OCI-M2 (cell line): Measurements from ENCODE around the gene OSGIN1.

Experiments
- DNase-seq: peaks from one replicate; lab custom pipeline; 2025; ENCODE audit not compliant: unreplicated experiment; lab: John Stamatoyannopoulos, UW

OSGIN1 gene

DNA sequence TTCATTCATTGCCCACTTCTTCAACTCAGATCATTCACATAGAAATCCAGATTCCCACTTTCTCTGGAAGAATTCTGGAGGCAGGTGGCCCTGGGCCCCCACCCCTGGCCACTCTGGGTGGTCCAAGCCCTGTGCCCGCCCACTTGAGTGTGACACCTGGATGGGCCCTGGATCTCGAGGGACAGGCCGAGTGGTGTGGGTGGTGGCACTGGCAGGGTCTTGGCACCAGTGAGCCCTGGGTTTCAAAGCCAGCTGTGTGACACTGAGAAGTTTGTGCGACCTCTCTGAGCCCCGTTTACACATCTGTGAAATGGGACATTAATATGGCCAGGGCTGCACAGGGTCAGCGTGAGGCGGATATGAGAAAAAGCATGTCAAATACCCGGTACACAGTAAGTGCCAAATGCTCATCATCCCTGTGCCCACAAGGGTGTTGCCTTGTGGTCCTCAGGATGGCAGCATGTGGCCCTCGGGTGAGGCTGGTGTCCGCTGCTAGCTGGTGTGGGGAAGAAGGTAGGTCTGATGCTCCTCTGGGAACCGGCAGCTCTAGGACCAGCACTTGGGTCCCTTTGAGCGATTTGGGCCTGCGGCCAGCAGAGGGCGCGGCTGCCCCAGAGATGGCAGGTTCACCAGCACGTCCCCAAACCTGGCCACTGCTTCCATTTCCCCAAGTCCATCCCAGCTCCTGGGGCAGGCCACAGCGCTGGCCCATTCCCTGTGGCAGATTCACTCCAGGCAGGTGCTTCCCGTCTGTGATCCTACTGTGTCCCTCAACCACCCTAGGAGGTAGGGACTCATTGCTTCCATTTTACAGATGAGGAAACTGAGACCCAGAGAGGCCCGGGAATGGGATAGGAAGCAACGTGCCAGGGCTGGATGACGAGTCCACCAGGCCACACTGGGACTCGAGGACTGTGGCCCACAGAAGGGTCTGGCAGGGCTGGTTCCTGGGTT is 3.6 kb downstream of the OSGIN1 start:
- no peak for DNase-seq

DNA sequence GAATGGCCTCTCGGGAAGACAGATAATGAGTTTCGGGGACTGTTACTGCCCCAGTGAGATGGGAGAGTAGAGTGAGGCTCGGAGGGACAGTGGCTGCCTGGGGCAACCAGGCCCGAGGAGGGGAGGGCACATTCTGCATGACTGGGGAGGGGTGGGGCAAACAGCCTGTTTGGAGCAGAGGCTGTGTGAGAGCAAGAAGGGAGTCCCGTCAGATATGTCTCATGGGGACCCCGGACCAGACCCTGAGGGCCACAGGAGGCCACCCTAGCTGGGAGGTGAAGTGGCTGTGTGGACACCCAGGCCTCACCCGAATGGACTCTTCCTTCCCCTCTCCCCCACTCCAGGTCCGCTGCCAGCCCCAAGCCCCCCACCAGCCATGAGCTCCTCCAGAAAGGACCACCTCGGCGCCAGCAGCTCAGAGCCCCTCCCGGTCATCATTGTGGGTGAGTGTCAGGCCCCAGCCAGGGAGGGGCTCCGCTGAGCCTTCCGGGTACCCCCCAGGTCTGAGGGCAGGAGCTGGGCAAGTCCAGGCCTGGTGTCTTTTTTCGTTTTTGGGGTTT is 4.3 kb downstream of the OSGIN1 start:
- no peak for DNase-seq

- DNase-seq = no peak
These were observed 5.3 kb downstream of the OSGIN1 start for GRCh38 chr16:83958137-83958845.

- DNase-seq = no peak
These were observed 6.0 kb downstream of the OSGIN1 start for GRCh38 chr16:83958846-83959565.

- DNase-seq = no peak
These were observed 6.8 kb downstream of the OSGIN1 start for GRCh38 chr16:83959656-83960434.

- DNase-seq = no peak
These were observed 7.6 kb downstream of the OSGIN1 start for GRCh38 chr16:83960521-83961249.

GRCh38 chr16:83961591-83961990 is 8.6 kb downstream of the OSGIN1 start:
- DNase-seq = no peak

DNA sequence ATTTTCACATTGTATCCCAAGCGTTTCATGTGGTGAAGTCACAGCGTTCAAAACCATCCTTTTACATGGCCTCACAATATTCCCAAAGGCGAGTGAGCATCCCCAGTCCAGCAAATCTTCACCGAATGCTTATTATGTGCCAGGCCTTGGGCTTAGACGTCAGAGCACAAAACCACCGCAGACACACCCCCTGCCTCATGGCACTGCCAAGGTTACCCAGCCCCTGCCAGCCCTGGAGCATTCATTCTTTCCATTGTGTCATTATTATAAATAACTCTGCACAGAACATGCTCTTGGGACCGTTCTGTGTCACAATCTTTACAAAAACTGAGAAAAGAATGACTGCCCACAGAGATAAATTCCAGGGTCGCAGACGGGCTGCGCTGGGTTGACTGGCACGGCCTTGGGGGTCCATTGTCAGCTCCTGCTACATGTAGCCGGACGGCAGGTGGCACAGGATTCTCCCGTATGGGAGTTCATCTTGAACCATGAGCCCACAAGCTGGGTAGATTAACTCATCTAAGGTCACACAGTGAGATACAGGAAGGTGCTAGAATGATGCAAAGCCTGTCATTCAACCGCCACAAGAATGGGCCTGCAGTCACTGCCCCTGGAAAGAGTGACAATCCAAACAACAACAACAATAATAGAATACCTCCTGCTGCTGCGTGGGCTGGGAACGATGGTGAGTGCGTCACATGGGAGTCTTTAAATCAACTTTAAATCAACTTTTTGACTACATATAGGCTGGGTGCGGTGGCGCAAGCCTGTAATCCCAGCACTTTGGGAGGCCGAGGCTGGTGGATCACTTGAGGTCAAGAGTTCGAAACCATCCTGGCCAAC is 10.5 kb downstream of the OSGIN1 start:
- no peak for DNase-seq

DNA sequence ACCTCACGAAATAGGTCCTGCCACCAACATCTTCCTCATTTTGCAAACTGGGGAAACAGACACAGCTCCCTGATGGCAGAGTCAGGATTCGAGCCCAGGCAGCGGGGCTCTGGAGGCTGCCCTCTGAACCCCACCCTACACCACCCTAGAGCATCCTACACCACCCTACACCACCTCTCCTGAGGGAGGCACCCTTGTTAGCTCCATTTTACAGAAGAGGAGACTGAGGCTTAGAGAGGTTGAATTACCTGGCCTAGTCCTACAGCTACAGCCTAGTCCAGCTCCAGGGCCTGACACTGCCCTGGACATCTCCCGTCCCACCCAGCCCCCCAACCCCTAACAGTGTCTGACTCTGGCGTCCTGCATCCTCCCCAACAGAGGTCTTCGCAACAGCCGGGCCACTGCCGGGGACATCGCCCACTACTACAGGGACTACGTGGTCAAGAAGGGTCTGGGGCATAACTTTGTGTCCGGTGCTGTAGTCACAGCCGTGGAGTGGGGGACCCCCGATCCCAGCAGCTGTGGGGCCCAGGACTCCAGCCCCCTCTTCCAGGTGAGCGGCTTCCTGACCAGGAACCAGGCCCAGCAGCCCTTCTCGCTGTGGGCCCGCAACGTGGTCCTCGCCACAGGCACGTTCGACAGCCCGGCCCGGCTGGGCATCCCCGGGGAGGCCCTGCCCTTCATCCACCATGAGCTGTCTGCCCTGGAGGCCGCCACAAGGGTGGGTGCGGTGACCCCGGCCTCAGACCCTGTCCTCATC is 11.8 kb downstream of the OSGIN1 start:
- DNase-seq = no peak

- DNase-seq = no peak
These were observed 12.6 kb downstream of the OSGIN1 start for GRCh38 chr16:83965444-83966152.

DNA sequence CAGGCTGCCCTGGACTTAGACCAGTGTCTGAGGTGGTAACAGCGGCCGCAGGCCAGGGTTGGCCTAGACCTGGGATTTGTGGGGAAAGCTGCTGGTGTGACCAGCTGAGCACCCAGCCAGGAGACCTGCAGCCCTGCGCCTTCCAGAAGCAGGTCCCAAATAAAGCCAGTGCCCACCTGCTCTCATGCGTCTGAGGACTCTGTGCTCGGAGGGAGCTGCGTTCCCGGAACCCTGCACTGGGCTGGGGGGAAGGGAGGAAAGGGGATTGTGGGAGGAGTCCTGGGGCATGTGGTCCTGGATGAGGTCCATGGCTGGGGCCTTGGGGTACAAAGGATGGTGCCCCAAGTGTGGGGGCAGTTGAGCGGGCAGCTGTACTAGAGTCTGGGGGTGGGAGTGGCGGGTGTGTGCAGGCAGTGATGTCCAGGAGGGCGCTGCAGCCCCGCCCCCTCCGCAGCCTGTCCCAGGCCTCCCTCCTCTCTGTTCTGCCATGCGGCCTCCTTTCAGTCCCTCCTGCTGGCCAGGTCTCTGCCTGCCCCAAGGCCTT is 13.2 kb downstream of the OSGIN1 start:
- DNase-seq = no peak

DNA sequence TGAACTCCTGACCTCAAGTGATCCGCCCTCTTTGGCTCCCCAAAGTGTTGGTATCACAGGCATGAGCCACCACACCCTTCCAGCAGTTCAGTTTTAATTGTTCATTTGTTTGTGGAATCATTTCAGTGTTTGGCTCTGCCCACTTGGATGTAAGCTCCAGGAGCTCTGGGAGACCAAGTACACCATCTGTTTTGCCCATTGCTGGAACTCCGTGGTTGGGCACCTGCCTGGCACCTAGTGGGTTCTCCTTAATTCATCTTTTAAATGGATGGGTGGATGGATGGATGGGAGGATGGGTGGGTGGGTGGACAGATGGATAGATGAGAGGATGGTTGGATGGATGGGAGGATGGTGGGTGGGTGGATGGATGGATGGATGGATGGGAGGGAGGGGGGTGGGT is 14.1 kb downstream of the OSGIN1 start:
- DNase-seq = no peak

DNA sequence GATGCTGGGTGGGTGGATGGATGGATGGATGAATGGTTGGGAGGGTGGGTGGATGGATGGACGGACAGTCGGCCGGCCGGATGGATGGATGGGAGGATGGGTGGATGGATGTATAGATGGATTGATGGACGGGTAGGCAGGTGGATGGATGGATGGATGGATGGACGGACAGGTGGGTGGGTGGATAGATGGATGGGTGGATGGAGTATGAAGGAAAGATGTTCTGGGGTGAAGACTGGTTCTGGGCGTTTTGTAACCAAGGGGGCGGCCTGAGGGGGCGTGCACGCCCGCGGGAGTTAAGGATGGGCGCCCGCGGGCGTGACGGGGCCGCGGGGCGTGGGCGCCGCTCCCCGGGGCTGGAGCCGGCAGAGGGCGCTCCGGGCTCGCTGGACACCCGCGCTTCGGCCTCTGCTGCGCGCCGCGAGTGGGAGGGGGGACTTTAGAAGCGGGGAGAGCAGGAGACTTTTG is 14.8 kb downstream of the OSGIN1 start, which contains the start of gene NECAB2:
TSS of gene NECAB2 (plus strand) at position 407 of the 468 bp plus-strand sequence. CDS start 405 bp downstream, outside the sequence.
- no peak for DNase-seq

DNA sequence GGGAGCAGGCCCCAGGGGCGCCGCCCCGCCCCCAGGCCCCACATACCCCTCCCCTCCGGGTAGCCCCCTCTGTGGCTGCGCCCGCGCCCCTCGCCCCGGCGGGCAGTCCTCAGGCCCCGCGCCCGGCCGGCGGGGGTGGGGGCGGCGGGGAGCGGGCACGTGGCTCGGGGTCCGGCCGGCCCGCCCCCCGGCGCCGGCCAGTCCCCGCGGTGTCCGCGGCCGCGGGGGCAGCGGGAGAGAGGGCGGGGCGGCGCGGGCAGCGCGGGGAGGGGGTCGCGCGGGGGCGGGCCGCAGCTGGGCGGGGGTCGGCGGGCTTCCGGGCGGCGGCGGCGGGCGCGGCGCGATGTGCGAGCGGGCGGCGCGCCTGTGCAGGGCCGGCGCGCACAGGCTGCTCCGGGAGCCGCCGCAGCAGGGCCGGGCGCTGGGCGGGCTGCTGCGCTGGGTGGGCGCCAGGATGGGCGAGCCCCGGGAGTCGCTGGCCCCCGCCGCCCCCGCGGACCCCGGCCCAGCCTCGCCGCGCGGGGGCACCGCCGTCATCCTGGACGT is 15.3 kb downstream of the OSGIN1 start:
- DNase-seq = no peak

- DNase-seq = no peak
These were observed 16.0 kb downstream of the OSGIN1 start for GRCh38 chr16:83968891-83969649.
